ENCODE data around the gene TRMT61B. TPM values are rescaled to one million over a fixed set of nuclear protein-coding genes. Genes with fewer than 3 reads are reported as not detected.

The TRMT61B gene
- polyA plus RNA-seq, 10 donors: 9.4 to 16.7 (median 13.3) TPM

Other genes with a start within 250 kb of the TRMT61B start
- 100 to 1,000 TPM; 140 to 236 (median 187) TPM for gene PPP1CB, start 118.5 kb downstream of the TRMT61B start, polyA plus RNA-seq (ENCODE audit: insufficient read length in 10 of 10)
- 1 to 10 TPM in 2 of 10 donors, under 1 TPM in 8; 0.63 to 3.5 (median 0.87) TPM for gene SPDYA, start 59.5 kb downstream of the TRMT61B start, polyA plus RNA-seq (ENCODE audit: insufficient read length in 10 of 10)
- 10 to 100 TPM; 26.4 to 39.0 (median 32.1) TPM for gene WDR43, start 24.4 kb upstream of the TRMT61B start, polyA plus RNA-seq (ENCODE audit: insufficient read length in 10 of 10)
- 1 to 10 TPM in 6 of 10 donors, under 1 TPM in 4; 0.15 to 2.4 (median 1.1) TPM for gene TOGARAM2, start 111.0 kb upstream of the TRMT61B start, polyA plus RNA-seq (ENCODE audit: insufficient read length in 10 of 10)
- gene PCARE, start 204.2 kb upstream of the TRMT61B start, polyA plus RNA-seq (ENCODE audit: insufficient read length in 10 of 10): under 1 TPM; 0.06 to 0.50 (median 0.21) TPM
- 10 to 100 TPM; 11.6 to 25.6 (median 16.5) TPM for gene CLIP4, start 245.1 kb upstream of the TRMT61B start, polyA plus RNA-seq (ENCODE audit: insufficient read length in 10 of 10)

Measured in muscle of back (tissue), 10 donors.